Vagina (tissue), 2 donors: ENCODE results near the gene GNAS-AS1.

Source experiments
- CTCF ChIP-seq, 3 experiments: fragments of 450-650 bp in 2 of 3; fragments of 200-600 bp in 1 of 3; sonication (generic) in 1 of 3; IDR thresholded peaks; one replicate each; pipeline ENCODE4 v1.5.1; 2017 to 2019; ENCODE audit warnings: antibody characterized with exemption in 3 of 3, mild to moderate bottlenecking in 2 of 3, moderate library complexity in 2 of 3
- POLR2A ChIP-seq, 2 donors: fragments of 450-650 bp; IDR thresholded peaks; one replicate each; pipeline ENCODE4 v1.6.1; 2017; ENCODE audit warnings: antibody characterized with exemption in 2 of 2, mild to moderate bottlenecking in 2 of 2, moderate library complexity in 2 of 2
- POLR2AphosphoS5 ChIP-seq, 2 donors: sonication (generic); formaldehyde crosslinking; IDR thresholded peaks; one replicate each; pipeline ENCODE4 v1.9.0; 2017; ENCODE audit warnings: antibody characterized with exemption in 2 of 2, mild to moderate bottlenecking in 2 of 2, low read depth in 1 of 2; ENCODE audit not compliant: insufficient read depth in 1 of 2

DNA sequence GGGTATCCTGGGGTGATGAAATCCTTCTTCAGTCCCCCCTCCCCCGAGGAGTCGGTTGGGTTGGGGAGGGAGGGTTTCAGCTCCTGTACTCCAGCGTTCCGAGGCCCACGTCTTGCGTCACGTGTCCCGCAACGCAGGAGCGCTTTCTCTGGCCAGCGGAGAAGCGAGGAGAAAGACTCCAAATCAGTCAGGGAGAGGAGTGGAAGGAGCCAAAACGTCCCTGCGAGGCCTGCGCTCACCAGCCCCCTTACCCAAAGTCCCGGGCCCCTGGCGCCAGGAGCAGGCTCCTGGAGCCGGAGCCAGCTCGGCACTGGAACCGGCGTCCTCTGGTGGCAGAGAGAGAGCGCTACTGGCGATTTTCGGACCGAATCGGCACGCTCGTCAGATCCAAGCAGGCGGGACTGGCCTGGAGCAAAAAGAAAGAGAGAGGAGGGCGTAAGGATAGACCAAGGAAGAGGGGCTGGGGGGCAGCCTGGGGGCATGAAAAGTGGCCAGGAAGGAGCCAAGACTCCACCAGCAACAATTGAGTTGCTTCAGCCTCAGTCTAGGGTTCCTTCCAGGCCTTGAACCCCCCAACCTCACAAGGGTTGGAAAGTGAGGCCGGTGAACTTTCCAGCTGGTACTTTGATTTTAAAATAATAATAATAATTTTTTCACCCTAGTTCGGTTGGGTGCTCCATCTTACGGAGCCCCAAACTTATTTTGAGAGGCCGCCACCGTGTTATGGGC is 2.0 kb upstream of the GNAS-AS1 start, which contains the start of gene GNAS:
- peak in 1 of 3 experiments; percentile 35 for TF ChIP-seq CTCF (IDR thresholded peaks at IDR 0.05)
- no peak for TF ChIP-seq POLR2AphosphoS5 (IDR thresholded peaks at IDR 0.05; ENCODE audit: insufficient read depth in 1 of 2, low read depth in 1 of 2)
- no peak for TF ChIP-seq POLR2A (IDR thresholded peaks at IDR 0.05)
